ENCODE results near the gene SUN5. TPM values are rescaled to one million over a fixed set of nuclear protein-coding genes. Genes with fewer than 3 reads are reported as not detected.

The SUN5 gene
- total RNA-seq, 2 donors from 2014 or later: not detected

- Mint-ChIP-seq H3K36me3 (no peaks in the 10 kb centered on the region), H3K4me3 (no peak overlapping the region), H3K4me1 (ENCODE audit: low read depth in 2 of 2) (no peaks in the 10 kb centered on the region), H3K27me3 (peaks cover 0 to under 1% of the 10 kb centered on the region in 2 donors), H3K27ac (no peak overlapping the region), H3K9me3 (no peaks in the 10 kb centered on the region)
- ATAC-seq (no peak), DNase-seq (ENCODE audit: low spot score) (no peak)
Measured at GRCh38 chr20:33032555-33032954, 28.3 kb upstream of the SUN5 start.

DNA sequence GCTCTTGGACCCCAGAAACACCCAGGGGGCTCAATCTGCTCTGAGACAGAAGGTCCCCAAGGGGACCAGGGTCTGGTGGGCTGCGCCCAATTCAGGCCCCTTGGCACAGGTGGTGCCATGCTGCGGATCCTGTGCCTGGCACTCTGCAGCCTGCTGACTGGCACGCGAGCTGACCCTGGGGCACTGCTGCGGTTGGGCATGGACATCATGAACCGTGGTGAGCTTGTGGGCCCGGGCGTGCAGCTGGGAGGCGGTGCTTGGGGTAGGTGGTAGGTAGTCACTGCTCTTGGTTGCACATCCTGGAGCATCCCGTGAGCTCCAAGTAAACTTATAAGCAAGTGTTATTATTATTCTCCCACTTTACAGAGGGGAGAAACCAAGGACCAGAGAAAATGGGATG, 27.3 kb upstream of the SUN5 start, which contains the start of gene BPIFB6:
TSS of gene BPIFB6 (plus strand) at position 118 of the 400 bp plus-strand sequence. CDS start at position 118, 0 bp downstream.
- Mint-ChIP-seq H3K36me3 (no peaks in the 10 kb centered on the region), H3K27me3 (no peaks in the 10 kb centered on the region), H3K27ac (no peak within 1 kb of the TSS), H3K9me3 (no peaks in the 10 kb centered on the region), H3K4me3 (no peak within 1 kb of the TSS), H3K4me1 (ENCODE audit: low read depth in 2 of 2) (no peaks in the 10 kb centered on the region)
- ATAC-seq (no peak), DNase-seq (ENCODE audit: low spot score) (no peak)

- H3K4me3 Mint-ChIP-seq: no peak overlapping the region
- no peaks in the 10 kb centered on the region for H3K27me3 Mint-ChIP-seq
- H3K27ac Mint-ChIP-seq: no peak overlapping the region
- no peak for ATAC-seq
- no peaks in the 10 kb centered on the region for H3K9me3 Mint-ChIP-seq
- DNase-seq (ENCODE audit: low spot score): no peak
- no peaks in the 10 kb centered on the region for H3K4me1 Mint-ChIP-seq (ENCODE audit: low read depth in 2 of 2)
- no peaks in the 10 kb centered on the region for H3K36me3 Mint-ChIP-seq
Measured at GRCh38 chr20:33030569-33030968, 26.3 kb upstream of the SUN5 start.

DNA sequence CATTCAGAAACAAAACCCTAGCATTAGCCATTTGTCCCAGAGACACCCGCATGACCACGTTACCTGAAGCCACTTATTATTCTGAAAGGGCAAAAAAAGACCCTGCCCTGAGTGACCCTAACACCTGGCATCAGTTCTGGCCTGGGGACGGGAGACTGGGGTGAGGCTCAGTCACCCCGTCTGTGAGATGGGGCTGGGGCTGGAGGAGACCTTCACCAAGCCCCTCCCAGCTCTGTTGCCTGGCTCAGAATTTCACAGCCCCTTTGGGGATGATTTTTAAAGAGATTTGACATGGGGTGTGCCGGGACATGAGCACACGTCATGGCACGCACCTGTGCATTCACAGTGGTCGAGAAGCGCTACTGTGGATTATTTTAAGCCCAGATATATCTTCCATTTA, 25.8 kb upstream of the SUN5 start:
- no peaks in the 10 kb centered on the region for H3K36me3 Mint-ChIP-seq
- no peaks in the 10 kb centered on the region for H3K27me3 Mint-ChIP-seq
- H3K9me3 Mint-ChIP-seq: no peaks in the 10 kb centered on the region
- no peak overlapping the region for H3K27ac Mint-ChIP-seq
- no peak overlapping the region for H3K4me3 Mint-ChIP-seq
- DNase-seq (ENCODE audit: low spot score): no peak
- ATAC-seq: no peak
- H3K4me1 Mint-ChIP-seq (ENCODE audit: low read depth in 2 of 2): no peaks in the 10 kb centered on the region

- Mint-ChIP-seq H3K36me3 (no peaks in the 10 kb centered on the region), H3K27me3 (no peaks in the 10 kb centered on the region), H3K4me3 (no peak overlapping the region), H3K27ac (no peak overlapping the region), H3K4me1 (ENCODE audit: low read depth in 2 of 2) (no peaks in the 10 kb centered on the region), H3K9me3 (no peaks in the 10 kb centered on the region)
- ATAC-seq: no peak
- DNase-seq (ENCODE audit: low spot score): no peak
Measured at GRCh38 chr20:33028875-33029274, 24.6 kb upstream of the SUN5 start.

- DNase-seq (ENCODE audit: low spot score) (no peak), ATAC-seq (no peak)
- Mint-ChIP-seq H3K27me3 (no peaks in the 10 kb centered on the region), H3K4me1 (ENCODE audit: low read depth in 2 of 2) (no peaks in the 10 kb centered on the region), H3K4me3 (no peak overlapping the region), H3K36me3 (no peaks in the 10 kb centered on the region), H3K9me3 (no peaks in the 10 kb centered on the region), H3K27ac (no peak overlapping the region)
Measured at GRCh38 chr20:33027769-33028751, 23.8 kb upstream of the SUN5 start.

DNA sequence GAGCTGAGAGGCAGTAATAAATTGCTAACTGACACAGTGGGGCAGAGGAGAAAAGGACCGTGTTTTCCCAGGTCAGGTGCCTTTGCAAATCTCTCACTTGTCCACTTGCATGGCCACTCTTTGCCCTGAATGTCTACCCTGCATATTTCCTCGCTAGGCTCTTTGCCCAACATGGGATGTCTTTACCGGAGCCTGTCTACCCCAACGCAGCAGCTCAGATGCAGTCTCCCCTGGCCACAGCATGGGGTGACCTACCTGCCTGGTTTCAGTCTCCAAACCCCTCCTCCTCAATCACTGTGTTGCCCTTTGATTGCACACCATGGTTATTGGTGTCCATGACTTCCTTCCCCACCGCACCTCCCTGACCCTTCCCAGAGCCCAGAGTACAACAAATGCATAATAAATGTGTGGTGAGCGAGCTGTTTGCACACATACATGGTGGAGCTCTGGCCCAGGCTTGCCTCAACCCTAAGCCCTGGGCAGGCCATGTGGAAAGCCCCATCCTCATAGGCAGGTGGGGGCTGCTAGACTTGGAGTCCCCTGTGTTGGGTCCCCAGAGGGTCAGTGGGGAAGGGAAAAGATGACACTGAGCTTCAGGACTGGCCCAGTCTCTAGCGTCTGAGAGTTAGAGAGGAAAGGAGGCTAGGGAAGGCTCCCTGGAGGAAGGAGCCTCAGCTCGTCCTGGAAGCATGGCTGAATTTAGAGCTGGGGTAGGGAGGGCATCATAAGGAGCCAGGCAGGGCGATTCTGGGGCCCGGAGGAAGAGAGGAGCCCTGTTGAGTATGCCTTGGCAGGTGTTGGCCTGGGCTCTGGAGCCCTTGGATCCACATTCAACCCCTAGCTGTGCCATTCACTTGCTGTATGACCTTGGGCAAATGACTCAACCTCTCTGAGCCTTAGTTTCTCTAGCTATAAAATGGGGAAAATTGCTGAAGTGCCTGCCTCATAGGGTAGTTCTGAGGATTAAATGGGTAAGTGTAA, 22.8 kb upstream of the SUN5 start:
- no peak for ATAC-seq
- Mint-ChIP-seq H3K4me3 (no peak overlapping the region), H3K27ac (no peak overlapping the region), H3K36me3 (no peaks in the 10 kb centered on the region), H3K27me3 (no peaks in the 10 kb centered on the region), H3K4me1 (ENCODE audit: low read depth in 2 of 2) (no peaks in the 10 kb centered on the region), H3K9me3 (no peaks in the 10 kb centered on the region)
- no peak for DNase-seq (ENCODE audit: low spot score)

DNA sequence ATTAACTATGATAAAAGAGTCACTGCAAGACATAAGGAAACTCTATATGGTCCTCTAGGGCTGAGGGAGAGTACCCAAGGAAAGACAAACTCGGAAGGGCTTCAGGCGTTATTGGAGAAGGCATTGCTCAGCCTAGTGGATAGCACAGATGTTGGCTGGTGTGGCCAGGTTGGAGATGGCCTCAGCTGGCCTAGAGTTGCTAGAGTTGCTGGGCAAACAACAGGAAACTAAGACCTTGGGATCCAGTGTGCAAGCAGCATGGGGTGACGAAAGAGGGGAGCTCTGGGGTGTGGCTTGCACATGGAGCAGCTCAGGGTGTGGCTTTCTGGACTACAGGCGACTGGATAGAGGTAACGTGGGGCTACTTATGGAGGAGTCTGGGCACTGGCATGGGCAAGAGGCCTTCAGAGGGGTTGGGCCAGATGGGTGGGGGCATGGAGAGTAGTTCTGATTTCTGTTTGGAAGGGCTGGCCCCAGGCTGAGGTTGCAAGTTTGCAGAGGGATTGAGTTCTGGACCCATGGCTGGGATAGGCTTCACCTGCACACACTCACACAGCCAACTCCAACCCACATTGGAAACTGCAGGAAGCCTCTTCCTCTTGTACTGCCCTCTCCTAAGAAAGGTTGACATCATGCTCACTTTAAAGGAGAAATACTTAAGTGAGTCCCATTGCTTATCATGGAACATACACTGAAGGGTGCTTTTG, 22.0 kb upstream of the SUN5 start:
- no peak overlapping the region for H3K4me3 Mint-ChIP-seq

GRCh38 chr20:33025318-33025876, 21.2 kb upstream of the SUN5 start:
- H3K27ac Mint-ChIP-seq: no peak overlapping the region
- no peaks in the 10 kb centered on the region for H3K4me1 Mint-ChIP-seq (ENCODE audit: low read depth in 2 of 2)
- no peaks in the 10 kb centered on the region for H3K9me3 Mint-ChIP-seq
- H3K4me3 Mint-ChIP-seq: no peak overlapping the region
- ATAC-seq (no peak), DNase-seq (ENCODE audit: low spot score) (no peak)
- no peaks in the 10 kb centered on the region for H3K36me3 Mint-ChIP-seq
- H3K27me3 Mint-ChIP-seq: no peaks in the 10 kb centered on the region

More for the DNA sequence above, 22.0 kb upstream of the SUN5 start:
- Mint-ChIP-seq H3K27ac (no peak overlapping the region), H3K27me3 (no peaks in the 10 kb centered on the region), H3K4me1 (ENCODE audit: low read depth in 2 of 2) (no peaks in the 10 kb centered on the region), H3K9me3 (no peaks in the 10 kb centered on the region), H3K36me3 (no peaks in the 10 kb centered on the region)
- DNase-seq (ENCODE audit: low spot score) (no peak), ATAC-seq (no peak)

- DNase-seq (ENCODE audit: low spot score) (no peak), ATAC-seq (no peak)
- H3K36me3 Mint-ChIP-seq: no peaks in the 10 kb centered on the region
- no peaks in the 10 kb centered on the region for H3K27me3 Mint-ChIP-seq
- H3K4me3 Mint-ChIP-seq: no peak overlapping the region
- no peaks in the 10 kb centered on the region for H3K4me1 Mint-ChIP-seq (ENCODE audit: low read depth in 2 of 2)
- no peaks in the 10 kb centered on the region for H3K9me3 Mint-ChIP-seq
- H3K27ac Mint-ChIP-seq: no peak overlapping the region
Measured at GRCh38 chr20:33024609-33025317, 20.5 kb upstream of the SUN5 start.

GRCh38 chr20:33024243-33024560, 20.0 kb upstream of the SUN5 start:
- no peak overlapping the region for H3K27ac Mint-ChIP-seq
- DNase-seq (ENCODE audit: low spot score): no peak
- H3K4me1 Mint-ChIP-seq (ENCODE audit: low read depth in 2 of 2): no peaks in the 10 kb centered on the region
- H3K4me3 Mint-ChIP-seq: no peak overlapping the region
- no peaks in the 10 kb centered on the region for H3K36me3 Mint-ChIP-seq
- no peak for ATAC-seq
- no peaks in the 10 kb centered on the region for H3K9me3 Mint-ChIP-seq
- no peaks in the 10 kb centered on the region for H3K27me3 Mint-ChIP-seq

DNA sequence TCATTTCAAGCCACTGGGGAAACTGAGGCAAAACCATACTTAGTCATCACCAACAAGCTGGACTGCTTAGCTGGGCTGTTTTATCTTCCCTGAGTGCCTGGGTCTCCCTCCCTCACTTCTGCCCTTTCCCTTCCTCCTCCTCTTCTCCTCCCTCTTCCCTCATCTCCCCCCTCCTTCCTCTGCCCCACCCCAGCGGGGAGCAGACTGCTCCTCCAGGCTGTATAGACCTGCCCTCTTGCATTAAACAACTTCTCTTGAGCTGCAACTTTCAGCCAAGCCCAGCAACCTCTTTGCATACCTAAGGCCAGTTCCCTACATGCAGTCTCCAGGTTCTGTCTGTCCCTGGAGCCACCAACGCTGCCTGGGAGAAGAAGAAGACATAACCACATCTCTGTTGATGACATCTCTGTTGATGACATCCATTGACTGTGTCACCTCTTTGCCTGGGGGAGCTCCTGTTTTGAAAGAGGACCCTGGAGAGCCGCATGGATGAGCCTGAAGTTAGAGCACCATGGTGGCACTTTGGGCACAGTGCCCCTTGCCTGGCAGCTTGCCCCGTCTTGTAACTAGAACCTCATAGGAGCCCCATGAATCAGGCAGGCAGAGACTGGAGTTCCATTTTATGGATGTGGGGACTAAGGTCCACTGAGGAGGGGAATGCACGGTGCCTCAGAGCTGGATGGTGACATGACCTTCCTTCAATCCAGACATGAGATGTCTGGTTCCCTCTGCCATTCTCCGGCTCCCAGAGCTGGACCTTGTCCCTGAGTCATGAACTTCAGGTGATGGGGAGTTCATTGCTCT, 19.4 kb upstream of the SUN5 start:
- Mint-ChIP-seq H3K9me3 (no peaks in the 10 kb centered on the region), H3K27me3 (no peaks in the 10 kb centered on the region), H3K27ac (no peak overlapping the region), H3K36me3 (no peaks in the 10 kb centered on the region), H3K4me1 (ENCODE audit: low read depth in 2 of 2) (no peaks in the 10 kb centered on the region), H3K4me3 (no peak overlapping the region)
- ATAC-seq (no peak), DNase-seq (ENCODE audit: low spot score) (no peak)
